Embryonic facial prominence (tissue), 1 donor: ENCODE results near the gene SSRP1.

Source experiments
- DNase-seq: peaks from one replicate; pipeline ENCODE4 v3.0.0-alpha.2; 2016; ENCODE audit errors: extremely low spot score

Gene SSRP1

GRCh38 chr11:57359396-57359795 lies 23.7 kb upstream of the SSRP1 start:
- DNase-seq: no peak

GRCh38 chr11:57358991-57359390 lies 23.3 kb upstream of the SSRP1 start:
- no peak for DNase-seq

GRCh38 chr11:57358543-57358961 lies 22.9 kb upstream of the SSRP1 start:
- DNase-seq: no peak

- DNase-seq: no peak
These were observed 22.2 kb upstream of the SSRP1 start for GRCh38 chr11:57357856-57358255.

GRCh38 chr11:57357310-57357709 lies 21.6 kb upstream of the SSRP1 start:
- no peak for DNase-seq

GRCh38 chr11:57356268-57356667 lies 20.6 kb upstream of the SSRP1 start:
- DNase-seq: no peak

GRCh38 chr11:57354699-57355098 lies 19.0 kb upstream of the SSRP1 start:
- no peak for DNase-seq

GRCh38 chr11:57353852-57354251 lies 18.2 kb upstream of the SSRP1 start:
- DNase-seq: no peak

GRCh38 chr11:57353446-57353845 lies 17.8 kb upstream of the SSRP1 start:
- no peak for DNase-seq

GRCh38 chr11:57353036-57353435 lies 17.3 kb upstream of the SSRP1 start:
- DNase-seq: no peak

- no peak for DNase-seq
These were observed 14.0 kb upstream of the SSRP1 start for GRCh38 chr11:57349491-57350274.

- no peak for DNase-seq
These were observed 13.1 kb upstream of the SSRP1 start for GRCh38 chr11:57348636-57349313.

GRCh38 chr11:57348052-57348451 lies 12.4 kb upstream of the SSRP1 start:
- no peak for DNase-seq

- no peak for DNase-seq
These were observed 11.6 kb upstream of the SSRP1 start for GRCh38 chr11:57347336-57347735.

GRCh38 chr11:57345555-57346211 lies 10.0 kb upstream of the SSRP1 start:
- no peak for DNase-seq

GRCh38 chr11:57344826-57345225 lies 9.1 kb upstream of the SSRP1 start:
- DNase-seq: no peak

GRCh38 chr11:57343825-57344224 lies 8.1 kb upstream of the SSRP1 start:
- DNase-seq: no peak

- DNase-seq: no peak
These were observed 7.0 kb upstream of the SSRP1 start for GRCh38 chr11:57342702-57343101.

GRCh38 chr11:57341250-57341808 lies 5.6 kb upstream of the SSRP1 start:
- DNase-seq: no peak

- no peak for DNase-seq
These were observed 4.4 kb upstream of the SSRP1 start for GRCh38 chr11:57340039-57340615.

- DNase-seq: no peak
These were observed 3.6 kb upstream of the SSRP1 start for GRCh38 chr11:57339328-57339727.

GRCh38 chr11:57338142-57338541 lies 2.5 kb upstream of the SSRP1 start, which contains the start of gene P2RX3:
TSS of gene P2RX3 (plus strand) at chr11:57338352. CDS start at chr11:57338551, 199 bp downstream.
- no peak for DNase-seq
